GM12874 (cell line): ENCODE results near the gene ADAMTS2.

Experiments
- CTCF ChIP-seq: IDR thresholded peaks from 2 replicates; pipeline ENCODE4 v1.5.1; 2011; ENCODE audit warnings: low read depth, mild to moderate bottlenecking, control low read depth, low read length, moderate library complexity; ENCODE audit not compliant: insufficient read depth

Gene ADAMTS2

GRCh38 chr5:179242676-179243075 lies 102.6 kb downstream of the ADAMTS2 start:
- TF ChIP-seq CTCF: no peak

- no peak for TF ChIP-seq CTCF
Measured at GRCh38 chr5:179241764-179242370, 103.4 kb downstream of the ADAMTS2 start.

- no peak for TF ChIP-seq CTCF
Measured at GRCh38 chr5:179241175-179241574, 104.1 kb downstream of the ADAMTS2 start.

- no peak for TF ChIP-seq CTCF
Measured at GRCh38 chr5:179240561-179240960, 104.7 kb downstream of the ADAMTS2 start.

- TF ChIP-seq CTCF: no peak
Measured at GRCh38 chr5:179239256-179240135, 105.8 kb downstream of the ADAMTS2 start.

GRCh38 chr5:179238628-179238970 lies 106.7 kb downstream of the ADAMTS2 start:
- TF ChIP-seq CTCF: no peak

GRCh38 chr5:179237770-179238627 lies 107.3 kb downstream of the ADAMTS2 start:
- no peak for TF ChIP-seq CTCF
